Subcutaneous adipose tissue (tissue), 4 donors: ENCODE measurements around the gene TDRD10. TPM values are rescaled to one million over a fixed set of nuclear protein-coding genes. Genes with fewer than 3 reads are reported as not detected.

Experiments
- CTCF ChIP-seq: fragments of 450-650 bp; IDR thresholded peaks from one replicate; pipeline ENCODE4 v1.5.1; 2016; ENCODE audit warnings: low read depth, mild to moderate bottlenecking, control low read depth, antibody characterized with exemption, moderate library complexity
- total RNA-seq, 4 donors: library from RNA; depleted of rRNA; stranded (reverse); fragments of >200 nt; gene quantifications; one replicate each; pipeline ENCODE4 v1.1.0, GENCODE V29; 2016

The TDRD10 gene
- total RNA-seq, 4 donors from 2014 or later: 3.7 to 9.0 (median 7.0) TPM

- TF ChIP-seq CTCF: no peak
Measured at GRCh38 chr1:154557939-154558719, 56.1 kb downstream of the TDRD10 start, which contains the start of gene UBE2Q1. TSS of gene UBE2Q1 (minus strand) at chr1:154558662. CDS start at chr1:154558553, 109 bp downstream.

- TF ChIP-seq CTCF: no peak
Measured at GRCh38 chr1:154558720-154559465, 56.9 kb downstream of the TDRD10 start.

GRCh38 chr1:154559466-154560044 lies 57.5 kb downstream of the TDRD10 start:
- no peak for TF ChIP-seq CTCF

GRCh38 chr1:154565876-154566275 lies 63.9 kb downstream of the TDRD10 start:
- no peak for TF ChIP-seq CTCF

GRCh38 chr1:154567386-154568156 lies 65.6 kb downstream of the TDRD10 start, which contains the start of gene CHRNB2:
TSS of gene CHRNB2 (plus strand) at chr1:154567778. CDS start at chr1:154568045, 267 bp downstream.
- no peak for TF ChIP-seq CTCF

GRCh38 chr1:154568157-154568815 lies 66.3 kb downstream of the TDRD10 start:
- TF ChIP-seq CTCF: no peak
